Heart left ventricle (tissue), 16 donors: ENCODE results near the gene SLBP. TPM values are rescaled to one million over a fixed set of nuclear protein-coding genes. Genes with fewer than 3 reads are reported as not detected.
A peak's percentile ranks its signal among the peaks of the same experiment; 100 is the strongest.

Experiments
- ATAC-seq, 4 donors: fragments of 200-7000 bp; cut with Tn5 transposase; one replicate each; pipeline ENCODE4 v1.9.1; 2020 to 2022; ENCODE audit warnings: moderate library complexity in 4 of 4, mild to moderate bottlenecking in 3 of 4, moderate number of reproducible peaks in 1 of 4
- DNase-seq, 5 donors: peaks; one replicate each; pipeline ENCODE4 v3.0.0-alpha.2; 2020
- H3K27ac ChIP-seq, 12 donors: fragments of 200-600 bp; sonication (generic) in 4 of 12; one replicate each; pipeline versions ENCODE4 v1.5.0 to v1.8.0; 2016 to 2022; ENCODE audit warnings: mild to moderate bottlenecking in 2 of 12
- H3K27me3 ChIP-seq, 9 donors: fragments of 200-600 bp; sonication (generic) in 2 of 9; one replicate each; pipeline versions ENCODE4 v1.5.1 to v1.8.0; 2016 to 2022; ENCODE audit warnings: mild to moderate bottlenecking in 3 of 9
- H3K36me3 ChIP-seq, 9 donors: fragments of 200-600 bp; sonication (generic) in 2 of 9; one replicate each; pipeline versions ENCODE4 v1.5.0 to v1.8.0; 2018 to 2022; ENCODE audit warnings: mild to moderate bottlenecking in 2 of 9
- H3K4me1 ChIP-seq, 12 donors: fragments of 200-600 bp; sonication (generic) in 4 of 12; one replicate each; pipeline versions ENCODE4 v1.5.0 to v1.8.0; 2016 to 2022; ENCODE audit warnings: mild to moderate bottlenecking in 3 of 12
- H3K4me3 ChIP-seq, 12 donors: fragments of 200-600 bp; sonication (generic) in 4 of 12; one replicate each; pipeline versions ENCODE4 v1.5.0 to v1.8.0; 2017 to 2022; ENCODE audit warnings: mild to moderate bottlenecking in 9 of 12, moderate library complexity in 4 of 12
- H3K9me3 ChIP-seq, 12 donors: fragments of 200-600 bp; sonication (generic) in 4 of 12; one replicate each; pipeline versions ENCODE4 v1.5.0 to v1.8.0; 2016 to 2022; ENCODE audit warnings: mild to moderate bottlenecking in 1 of 12
- POLR2A ChIP-seq, 2 donors: fragments of 450-650 bp; IDR thresholded peaks; one replicate each; pipeline ENCODE4 v1.6.1; 2017; ENCODE audit warnings: antibody characterized with exemption in 2 of 2, mild to moderate bottlenecking in 2 of 2, moderate library complexity in 2 of 2
- WGBS, 4 donors: extraction: QIAGEN DNeasy Blood & Tissue Kit in 2 of 4; methylation state at CpG; one replicate each; pipeline versions ENCODE4 v1.1.5 to v1.1.7; 2013 to 2018; 5-methylcytosine and 5-hydroxymethylcytosine counted together
- intact Hi-C, 10 donors: fragments of 100-400 bp; cut with DNase I; formaldehyde crosslinking; loops; one replicate each; pipeline versions ENCODE4 v1.11.1 to v1.14.2; 2022
- polyA plus RNA-seq, 2 donors: library from polyadenylated mRNA; stranded (reverse); fragments of 200-250 nt; gene quantifications; one replicate each; pipeline ENCODE4 v1.2.3, GENCODE V29; 2013
- total RNA-seq, 9 donors: library from RNA; depleted of rRNA in 2 of 9; stranded (reverse); fragments of >200 nt in 2 of 9; fragmentation: NEBNext Ultra II Directional in 3 of 9; extraction: Animal tissue kit (Norgen Biotek cat#: 25700) in 3 of 9; gene quantifications; one replicate each; pipeline versions ENCODE4 v1.1.0 to v1.2.4, GENCODE V29; 2016 to 2023
- TF ChIP-seq, protein P1 (sequence below), 12 donors: fragments of 200-600 bp; sonication (generic) in 4 of 12; IDR thresholded peaks; one replicate each; pipeline versions ENCODE4 v1.5.0 to v1.8.0; 2018 to 2022; ENCODE audit warnings: antibody characterized with exemption in 12 of 12, mild to moderate bottlenecking in 5 of 12
- donor health status: ischemic (EF 13 %, LVEDD 7.1; RV severe dilation, severe dysfunction).
- donor health status: healthy with polysubstance abuse.
- donor health status: DM: no; HTN: yes; CAD: no.
- donor health status: DM: no; HTN: no; CAD: no.
- donor health status: ischemic (EF 25% LVEDD 6.9; RV normal size, moderate dysfunction).
- donor health status: ischemic (EF 25% LVEDD 5.7; RV mildly dilated, moderate dysfunction).
- donor health status: healthy.
- donor health status: DM: yes; HTN: yes; CAD: no.
- donor health status: ischemic (EF 35%, LVEDD 5.7; RV mildly dilated, moderate dysfunction).
- donor health status: nonischemic (EF 11% LVEDD 7.7; RV severe dilation, severe dysfunction).
- donor health status: DM: yes; HTN: yes; CAD: no.
- donor health status: PGD.
- donor health status: ischemic (EF 29% LVEDD 5.4; RV normal size, mild dysfunction).
- donor health status: nonischemic (EF 23%, LVEDD 6.1; RV moderate dilation, normal function).

SLBP gene
- total and polyA plus RNA-seq, 11 donors, result 7.2 to 27.7 (median 11.7) TPM

DNA sequence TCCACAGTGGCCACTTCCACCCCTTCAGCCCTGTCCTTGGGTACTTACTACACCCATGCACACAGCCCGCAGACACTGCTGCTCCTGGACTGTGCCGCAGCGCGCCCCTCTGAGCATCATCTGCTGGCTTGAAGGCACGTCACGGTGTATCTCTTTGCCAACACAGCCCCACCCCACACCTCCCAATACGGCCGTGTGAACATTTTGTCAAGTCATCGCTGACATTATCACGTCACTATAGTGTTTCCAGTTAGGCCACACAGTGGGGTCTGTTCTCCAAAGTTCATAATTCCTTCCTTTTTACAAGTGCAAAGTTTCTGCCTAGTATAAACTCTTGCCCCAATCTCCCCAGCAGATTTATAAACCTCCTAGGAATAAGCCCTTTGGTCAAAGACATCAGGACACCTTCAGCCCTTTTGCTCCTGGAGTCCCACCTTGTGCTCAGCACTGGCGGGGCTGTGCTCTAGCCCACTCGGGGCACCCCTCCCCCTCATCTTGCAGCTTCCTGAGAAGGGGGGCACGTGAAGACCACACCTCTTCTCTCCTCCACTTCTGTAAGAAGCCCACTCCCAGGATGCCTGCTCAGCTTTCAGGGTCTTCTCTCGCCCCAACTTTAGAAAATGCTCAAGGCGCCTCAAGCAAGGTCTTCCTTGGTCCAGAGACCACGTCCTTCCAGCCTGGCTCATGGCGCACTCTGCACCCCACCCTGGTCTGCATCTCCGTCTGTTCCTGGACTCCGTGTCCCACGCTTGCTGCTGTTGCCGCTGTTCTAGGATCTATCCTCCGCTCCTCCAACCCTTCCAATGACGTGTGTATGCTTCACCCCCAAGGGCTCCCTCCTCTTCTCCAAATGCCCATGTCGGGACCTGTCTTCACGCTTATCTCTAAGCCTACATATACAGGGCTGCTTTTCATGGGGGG, 35.3 kb downstream of the SLBP start:
- DNase-seq (no peak), ATAC-seq (no peak)
- no peak overlapping the region for H3K27ac ChIP-seq
- H3K36me3 ChIP-seq, result no peaks in the 10 kb centered on the region
- H3K9me3 ChIP-seq, result no peaks in the 10 kb centered on the region
- TF ChIP-seq POLR2A (IDR thresholded peaks at IDR 0.05), result no peak
- TF ChIP-seq, protein P1, sequence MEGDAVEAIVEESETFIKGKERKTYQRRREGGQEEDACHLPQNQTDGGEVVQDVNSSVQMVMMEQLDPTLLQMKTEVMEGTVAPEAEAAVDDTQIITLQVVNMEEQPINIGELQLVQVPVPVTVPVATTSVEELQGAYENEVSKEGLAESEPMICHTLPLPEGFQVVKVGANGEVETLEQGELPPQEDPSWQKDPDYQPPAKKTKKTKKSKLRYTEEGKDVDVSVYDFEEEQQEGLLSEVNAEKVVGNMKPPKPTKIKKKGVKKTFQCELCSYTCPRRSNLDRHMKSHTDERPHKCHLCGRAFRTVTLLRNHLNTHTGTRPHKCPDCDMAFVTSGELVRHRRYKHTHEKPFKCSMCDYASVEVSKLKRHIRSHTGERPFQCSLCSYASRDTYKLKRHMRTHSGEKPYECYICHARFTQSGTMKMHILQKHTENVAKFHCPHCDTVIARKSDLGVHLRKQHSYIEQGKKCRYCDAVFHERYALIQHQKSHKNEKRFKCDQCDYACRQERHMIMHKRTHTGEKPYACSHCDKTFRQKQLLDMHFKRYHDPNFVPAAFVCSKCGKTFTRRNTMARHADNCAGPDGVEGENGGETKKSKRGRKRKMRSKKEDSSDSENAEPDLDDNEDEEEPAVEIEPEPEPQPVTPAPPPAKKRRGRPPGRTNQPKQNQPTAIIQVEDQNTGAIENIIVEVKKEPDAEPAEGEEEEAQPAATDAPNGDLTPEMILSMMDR (IDR thresholded peaks at IDR 0.05), result no peak
- no peak overlapping the region for H3K4me3 ChIP-seq
- no peaks in the 10 kb centered on the region for H3K27me3 ChIP-seq
- H3K4me1 ChIP-seq, result no peaks in the 10 kb centered on the region
- intact Hi-C loops, result no loop called here
- 78 to 83% (median 81%) methylated on average over 24 to 25 of the region's 25 CpGs for WGBS, 4 donors

DNA sequence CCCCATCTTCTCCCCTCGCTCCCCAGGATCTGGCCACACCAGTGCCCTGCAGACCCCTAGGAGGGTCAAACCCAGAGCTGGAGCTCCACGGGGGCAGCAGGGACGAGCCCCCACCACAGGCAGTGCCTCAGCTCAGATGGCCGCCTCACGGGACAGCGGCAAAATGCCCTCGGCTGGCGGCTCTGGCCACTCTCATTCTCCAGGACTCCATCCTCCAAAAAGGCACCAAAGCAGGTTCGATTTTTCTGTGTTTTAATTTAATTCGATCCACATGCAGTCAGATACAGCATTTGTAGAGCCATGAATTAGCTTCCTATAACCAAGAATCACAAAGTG, 36.3 kb downstream of the SLBP start:
- Histone ChIP-seq H3K4me3 (no peak overlapping the region), H3K27ac (no peak overlapping the region), H3K36me3 (no peaks in the 10 kb centered on the region), H3K9me3 (no peaks in the 10 kb centered on the region), H3K27me3 (no peaks in the 10 kb centered on the region), H3K4me1 (no peaks in the 10 kb centered on the region)
- TF ChIP-seq POLR2A (IDR thresholded peaks at IDR 0.05), result no peak
- TF ChIP-seq, protein P1 (IDR thresholded peaks at IDR 0.05), result no peak
- WGBS, 4 donors, result 81 to 89% (median 83%) methylated on average over 7 to 10 of the region's 10 CpGs
- intact Hi-C loops, result no loop called here
- no peak for ATAC-seq
- no peak for DNase-seq

DNA sequence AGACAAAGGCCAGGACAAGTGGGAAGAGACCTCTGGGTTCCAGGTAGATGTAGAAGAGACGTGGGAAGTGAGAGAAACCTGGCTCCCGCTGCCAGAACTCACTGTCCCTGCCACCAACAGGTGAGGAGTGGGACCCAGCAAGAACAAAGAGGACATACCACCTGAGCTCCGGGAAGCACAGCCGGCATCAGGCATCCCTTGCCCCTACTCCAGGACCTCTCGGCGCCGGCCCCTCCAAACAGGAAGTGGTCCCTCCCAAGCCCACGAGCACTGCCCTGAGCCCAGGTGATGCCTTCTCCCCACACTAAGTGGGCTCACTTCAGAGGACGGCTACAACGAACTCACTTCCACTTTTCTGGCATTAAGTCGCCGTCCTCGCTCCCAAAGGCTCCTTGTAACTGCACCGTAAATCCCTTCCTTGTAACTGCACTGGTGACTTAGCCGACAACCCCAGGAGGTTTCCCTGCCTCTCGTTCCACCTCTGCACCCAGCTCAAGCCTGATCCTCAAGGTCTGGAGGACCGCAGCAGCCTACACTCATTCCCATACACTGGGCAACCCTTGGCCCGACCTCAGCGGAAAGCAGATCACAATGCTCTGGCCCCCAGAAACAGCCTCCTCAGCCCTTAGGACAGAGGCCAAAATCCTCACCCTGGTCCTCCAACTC, 36.9 kb downstream of the SLBP start:
- Histone ChIP-seq H3K27me3 (no peaks in the 10 kb centered on the region), H3K36me3 (no peaks in the 10 kb centered on the region), H3K9me3 (no peaks in the 10 kb centered on the region), H3K4me1 (no peaks in the 10 kb centered on the region), H3K27ac (no peak overlapping the region), H3K4me3 (no peak overlapping the region)
- ATAC-seq (no peak), DNase-seq (peak in 1 of 5 donors; percentile 42)
- intact Hi-C loops, result no loop called here
- 83 to 86% (median 84%) methylated on average over 19 of the region's 19 CpGs for WGBS, 4 donors
- TF ChIP-seq, protein P1 (IDR thresholded peaks at IDR 0.05), result no peak
- no peak for TF ChIP-seq POLR2A (IDR thresholded peaks at IDR 0.05)

DNA sequence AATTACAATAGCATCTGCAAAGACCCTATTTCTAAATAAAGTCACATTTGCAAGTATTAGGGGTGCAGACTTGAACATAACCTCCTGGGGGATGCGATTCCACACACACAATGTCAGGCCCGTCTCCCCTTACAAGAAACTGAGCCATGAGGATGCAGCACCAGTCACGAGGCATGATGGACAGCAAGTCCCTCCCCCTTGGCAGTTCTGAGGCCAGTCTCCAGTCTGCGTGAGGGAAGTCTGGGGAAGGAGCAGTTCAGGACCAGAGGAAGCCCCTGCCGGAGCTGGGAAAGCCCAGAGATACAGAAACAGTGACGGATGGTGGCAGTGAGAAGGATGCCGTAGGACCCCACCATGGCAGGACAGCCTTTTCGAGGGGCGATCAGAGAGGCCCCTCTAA, 37.4 kb downstream of the SLBP start:
- no peak overlapping the region for H3K4me3 ChIP-seq
- intact Hi-C loops, result no loop called here
- TF ChIP-seq, protein P1 (IDR thresholded peaks at IDR 0.05), result no peak
- TF ChIP-seq POLR2A (IDR thresholded peaks at IDR 0.05), result no peak
- no peaks in the 10 kb centered on the region for H3K9me3 ChIP-seq
- H3K4me1 ChIP-seq, result no peaks in the 10 kb centered on the region
- DNase-seq (no peak), ATAC-seq (no peak)
- H3K27ac ChIP-seq, result no peak overlapping the region
- no peaks in the 10 kb centered on the region for H3K27me3 ChIP-seq
- WGBS, 4 donors, result 66 to 69% (median 67%) methylated on average over 9 of the region's 9 CpGs
- no peaks in the 10 kb centered on the region for H3K36me3 ChIP-seq
